Stimulated activated CD8-positive, alpha-beta memory T cell treated with anti-CD3 and anti-CD28 coated beads, Interleukin-7, amount 100 ng/mL, for 1 hour (primary cell): ENCODE data around the gene RNF121.
"Not testable (repeated sequence)": the region's sequence is repeated elsewhere in the genome, so short reads cannot be mapped to it uniquely, and the experiment has no call there.

Experiments
- DNase-seq, 2 donors: peaks; one replicate each; pipeline ENCODE4 v3.0.0-alpha.2; 2020; ENCODE audit warnings: low read depth in 2 of 2

Gene RNF121

DNA sequence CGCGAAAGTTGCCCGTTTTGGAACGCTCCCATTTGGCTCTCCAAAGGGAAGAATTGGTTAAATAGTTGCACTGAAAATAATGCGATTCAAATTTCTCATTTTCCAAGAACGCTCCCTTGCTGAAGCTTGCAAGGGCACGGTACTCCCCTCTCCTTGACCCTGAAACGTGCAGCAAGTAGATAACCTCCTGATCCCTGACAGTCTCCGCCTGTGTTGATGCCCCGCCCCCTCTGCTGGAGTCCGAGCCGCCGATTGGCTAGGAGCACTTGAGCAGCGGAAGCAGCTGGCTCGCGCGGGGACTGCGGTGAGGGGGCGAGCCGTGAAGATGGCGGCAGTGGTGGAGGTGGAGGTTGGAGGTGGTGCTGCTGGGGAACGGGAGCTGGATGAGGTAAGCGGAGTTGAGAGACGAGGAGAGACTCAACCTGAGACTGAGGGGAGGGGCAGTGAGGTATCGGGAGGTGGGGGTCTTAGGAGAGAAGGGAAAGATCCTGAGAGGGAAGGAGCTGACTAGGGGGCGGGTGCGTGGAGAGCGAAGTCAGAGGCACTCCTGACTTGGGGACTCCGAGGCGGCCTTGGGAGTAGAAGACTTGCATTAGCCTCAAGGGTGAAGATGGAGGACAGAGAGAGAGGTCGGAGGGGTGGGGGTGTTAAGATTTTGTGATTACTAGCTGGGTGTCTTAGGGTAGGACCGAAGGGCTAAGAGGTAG is at the start of gene RNF121:
Gene RNF121, plus strand, starts transcription at position 310 of the 707 bp plus-strand sequence. Its CDS starts 16 bp downstream, at position 326.
- peak; percentile 86 to 95 for DNase-seq

DNA sequence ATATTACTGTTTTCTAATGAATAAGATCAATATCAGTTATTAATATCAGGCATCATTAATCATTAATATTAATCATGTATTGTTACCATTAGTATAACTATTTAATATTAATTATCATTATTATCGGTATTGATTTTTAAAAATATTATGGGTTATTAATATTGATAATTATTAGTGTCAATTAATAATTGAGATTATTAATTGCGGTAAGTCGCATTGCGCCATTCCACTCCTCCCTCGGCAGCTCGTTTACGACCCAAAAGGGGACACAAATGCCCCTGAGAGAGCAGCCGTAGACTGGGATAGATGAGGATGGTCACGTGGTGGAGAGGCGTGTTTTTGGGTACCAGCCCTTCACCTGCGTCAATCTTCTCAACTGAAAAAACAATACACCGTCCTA is 43.0 kb upstream of the RNF121 start:
- DNase-seq: not testable (repeated sequence)

DNA sequence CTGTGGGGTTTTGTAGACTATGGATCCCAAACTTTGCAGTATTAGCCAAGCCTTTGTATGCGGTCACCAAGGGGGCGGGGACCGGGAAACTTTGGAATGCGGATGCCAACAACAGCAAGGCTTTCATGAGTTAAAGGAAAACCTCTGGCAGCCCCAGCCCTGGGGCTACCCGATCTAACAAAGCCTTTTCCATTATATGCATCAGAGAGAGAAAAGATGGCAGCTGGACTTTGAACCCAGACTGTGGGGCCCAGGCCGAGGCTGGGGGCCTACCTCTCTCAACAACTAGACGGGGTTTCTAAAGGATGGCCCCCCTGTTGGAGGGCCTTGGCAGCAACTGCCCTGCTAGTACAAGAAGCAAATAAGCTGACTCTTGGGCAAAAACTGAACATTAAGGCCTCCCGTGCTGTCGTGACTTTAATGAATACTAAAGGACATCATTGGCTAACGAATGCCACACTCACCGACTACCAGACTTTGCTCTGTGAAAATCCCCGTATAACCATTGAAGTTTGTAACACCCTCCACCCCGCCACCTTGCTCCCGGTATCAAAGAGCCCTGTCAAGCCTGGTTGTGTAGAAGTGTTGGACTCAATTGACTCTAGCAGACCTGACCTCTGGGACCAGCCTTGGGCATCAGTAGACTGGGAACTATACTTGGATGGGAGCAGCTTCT is 40.4 kb upstream of the RNF121 start:
- not testable (repeated sequence) for DNase-seq

DNA sequence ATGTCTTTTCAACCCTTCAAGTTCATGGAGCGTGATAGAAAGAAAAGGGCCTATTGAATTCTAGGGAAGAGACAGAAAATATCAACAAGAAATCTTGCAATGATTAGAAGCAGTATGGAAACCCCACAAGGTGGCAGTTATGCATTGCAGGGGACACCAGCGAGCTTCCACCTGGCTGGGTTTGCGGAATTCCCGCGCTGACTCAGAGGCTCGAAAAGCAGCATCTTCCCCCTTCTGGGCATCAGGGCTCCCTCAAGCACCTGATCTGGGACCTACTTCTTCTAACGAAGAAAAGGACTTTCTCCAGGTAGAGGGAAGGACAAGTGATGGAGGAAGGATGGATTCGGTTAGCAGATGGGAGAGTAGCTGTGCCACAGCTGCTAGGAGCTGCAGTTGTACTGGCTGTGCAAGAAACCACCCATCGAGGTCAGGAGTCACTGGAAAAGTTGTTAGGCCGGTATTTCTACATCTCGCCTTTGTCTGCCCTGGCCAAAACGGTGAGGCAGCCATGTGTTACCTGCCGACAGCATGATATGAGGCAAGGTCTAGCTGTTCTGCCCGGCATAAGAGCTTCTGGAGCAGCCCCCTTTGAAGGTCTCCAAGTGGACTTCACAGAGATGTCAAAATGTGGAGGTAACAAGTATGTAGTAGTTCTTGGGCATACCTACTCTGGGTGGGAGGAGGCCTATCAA is 39.5 kb upstream of the RNF121 start:
- not testable (repeated sequence) for DNase-seq

DNA sequence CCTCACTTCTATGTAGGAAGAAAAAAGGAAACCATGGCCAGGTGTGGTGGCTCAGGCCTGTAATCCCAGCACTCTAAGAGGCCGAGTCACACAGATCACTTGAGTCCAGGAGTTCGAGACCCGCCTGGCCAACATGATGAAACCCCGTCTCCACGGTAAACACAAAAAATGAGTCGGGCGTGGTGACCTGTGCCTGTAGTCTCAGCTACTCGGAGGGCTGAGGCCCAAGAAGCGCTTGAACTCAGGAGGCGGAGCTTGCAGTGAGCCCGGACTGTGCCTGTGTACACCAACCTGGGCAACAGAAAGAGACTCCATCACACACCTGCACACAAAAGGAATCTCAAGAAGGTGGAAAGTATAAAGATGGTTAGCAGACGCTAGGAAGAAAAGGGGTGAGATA is 32.9 kb upstream of the RNF121 start:
- DNase-seq: no peak

DNA sequence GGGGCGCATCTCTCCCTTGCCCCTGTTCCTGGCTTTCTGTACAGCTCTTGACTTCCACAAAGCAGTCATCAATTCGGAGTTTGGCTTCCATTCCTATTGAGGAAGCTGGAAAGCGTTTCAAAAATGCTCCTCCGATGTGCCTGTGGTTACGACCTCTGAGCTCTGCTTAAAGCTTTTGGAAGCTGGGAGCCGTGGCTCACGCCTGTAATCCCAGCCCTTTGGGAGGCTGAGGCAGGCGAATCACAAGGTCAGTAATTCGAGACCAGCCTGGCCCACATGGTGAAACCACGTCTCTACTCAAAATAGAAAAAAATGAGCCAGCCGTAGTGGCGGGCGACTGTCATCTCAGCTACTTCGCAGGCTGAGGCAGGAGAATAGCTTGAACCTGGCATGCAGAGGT is 27.7 kb upstream of the RNF121 start:
- not testable (repeated sequence) for DNase-seq

DNA sequence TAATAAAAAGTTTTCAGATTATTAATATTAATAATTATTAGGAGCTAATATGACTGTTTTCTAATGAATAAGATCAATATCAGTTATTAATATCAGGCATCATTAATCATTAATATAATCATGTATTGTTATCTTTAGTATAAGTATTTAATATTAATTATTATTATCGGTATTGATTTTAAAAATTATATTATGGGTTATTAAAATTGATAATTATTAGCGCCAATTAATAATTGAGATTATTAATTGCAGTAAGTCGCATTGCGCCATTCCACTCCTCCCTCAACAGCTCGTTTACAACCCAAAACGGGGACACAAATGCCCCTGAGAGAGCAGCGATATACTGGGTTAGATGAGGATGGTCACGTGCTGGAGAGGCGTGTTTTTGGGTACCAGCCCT is 20.6 kb upstream of the RNF121 start:
- DNase-seq: no peak

DNA sequence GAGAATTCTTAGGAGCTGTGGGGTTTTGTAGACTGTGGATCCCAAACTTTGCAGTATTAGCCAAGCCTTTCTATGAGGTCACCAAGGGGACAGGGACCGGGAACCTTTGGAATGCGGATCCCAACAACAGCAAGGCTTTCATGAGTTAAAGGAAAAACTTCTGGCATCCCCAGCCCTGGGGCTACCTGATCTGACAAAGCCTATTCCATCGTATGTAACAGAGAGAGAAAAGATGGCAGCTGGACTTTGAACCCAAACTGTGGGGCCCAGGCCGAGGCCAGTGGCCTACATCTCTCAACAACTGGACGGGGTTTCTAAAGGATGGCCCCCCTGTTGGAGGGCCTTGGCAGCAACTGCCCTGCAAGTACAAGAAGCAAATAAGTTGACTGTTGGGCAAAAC is 18.1 kb upstream of the RNF121 start:
- not testable (repeated sequence) for DNase-seq

DNA sequence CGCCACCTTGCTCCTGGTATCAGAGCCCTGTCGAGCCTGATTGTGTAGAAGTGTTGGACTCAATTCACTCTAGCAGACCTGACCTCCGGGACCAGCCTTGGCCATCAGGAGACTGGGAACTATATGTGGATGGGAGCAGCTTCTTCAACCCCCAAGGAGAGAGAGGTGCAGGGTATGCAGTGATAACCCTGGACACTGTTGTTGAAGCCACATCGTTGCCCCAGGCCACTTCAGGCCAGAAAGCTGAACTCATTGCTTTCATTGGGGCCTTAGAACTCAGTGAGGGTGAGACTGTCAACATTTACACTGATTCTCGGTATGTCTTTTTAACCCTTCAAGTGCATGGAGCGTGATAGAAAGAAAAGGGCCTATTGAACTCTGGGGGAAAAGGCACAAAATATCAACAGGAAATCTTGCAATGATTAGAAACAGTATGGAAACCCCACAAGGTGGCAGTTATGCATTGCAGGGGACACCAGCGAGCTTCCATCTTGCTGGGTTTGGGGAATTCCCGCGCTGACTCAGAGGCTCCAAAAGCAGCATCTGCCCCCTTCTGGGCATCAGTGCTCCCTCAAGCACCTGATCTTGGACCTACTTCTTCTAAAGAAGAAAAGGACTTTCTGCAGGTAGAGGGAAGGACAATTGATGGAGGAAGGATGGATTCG is 17.4 kb upstream of the RNF121 start:
- DNase-seq: peak in 1 of 2 donors; percentile 2

DNA sequence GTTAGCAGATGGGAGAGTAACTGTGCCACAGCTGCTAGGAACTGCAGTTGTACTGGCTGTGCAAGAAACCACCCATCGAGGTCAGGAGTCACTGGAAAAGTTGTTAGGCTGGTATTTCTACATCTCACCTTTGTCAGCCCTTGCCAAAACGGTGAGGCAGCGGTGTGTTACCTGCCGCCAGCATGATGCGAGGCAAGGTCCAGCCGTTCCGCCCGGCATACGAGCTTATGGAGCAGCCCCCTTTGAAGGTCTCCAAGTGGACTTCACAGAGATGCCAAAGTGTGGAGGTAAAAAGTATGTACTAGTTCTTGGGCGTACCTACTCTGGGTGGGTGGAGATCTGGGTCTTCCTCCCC is 16.9 kb upstream of the RNF121 start:
- not testable (repeated sequence) for DNase-seq

DNA sequence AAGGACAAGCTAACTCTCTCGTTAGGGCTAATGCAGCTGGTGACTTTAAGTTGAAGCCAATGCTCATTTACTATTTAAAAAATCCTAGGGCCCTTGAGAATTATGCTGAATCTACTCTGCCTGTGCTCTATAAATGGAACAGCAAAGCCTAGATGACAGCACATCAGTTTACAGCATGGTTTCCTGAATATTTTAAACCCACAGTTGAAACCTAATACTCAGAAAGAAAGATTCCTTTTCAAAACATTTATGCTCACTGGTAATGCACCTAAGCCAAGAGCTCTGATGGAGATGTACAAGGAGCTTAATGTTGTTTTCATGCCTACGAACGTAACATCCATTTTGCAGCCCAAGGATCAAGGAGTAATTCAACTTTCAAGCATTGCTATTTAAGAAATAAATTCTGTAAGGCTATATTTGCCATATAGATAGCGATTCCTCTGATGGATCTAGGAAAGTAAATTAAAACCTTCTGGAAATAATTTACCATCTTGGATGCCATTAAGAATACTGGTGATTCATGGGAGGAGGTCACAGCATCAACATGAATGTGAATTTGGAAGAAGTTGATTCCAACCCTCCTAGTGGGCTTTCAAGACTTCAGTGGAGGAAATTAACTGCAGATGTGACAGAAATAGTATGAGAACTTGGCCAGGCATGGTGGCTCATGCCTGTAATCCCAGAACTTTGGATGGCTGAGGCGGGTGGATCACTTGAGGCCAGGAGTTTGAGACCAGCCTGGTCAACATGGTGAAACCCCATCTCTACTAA is 14.9 kb upstream of the RNF121 start:
- no peak for DNase-seq

DNA sequence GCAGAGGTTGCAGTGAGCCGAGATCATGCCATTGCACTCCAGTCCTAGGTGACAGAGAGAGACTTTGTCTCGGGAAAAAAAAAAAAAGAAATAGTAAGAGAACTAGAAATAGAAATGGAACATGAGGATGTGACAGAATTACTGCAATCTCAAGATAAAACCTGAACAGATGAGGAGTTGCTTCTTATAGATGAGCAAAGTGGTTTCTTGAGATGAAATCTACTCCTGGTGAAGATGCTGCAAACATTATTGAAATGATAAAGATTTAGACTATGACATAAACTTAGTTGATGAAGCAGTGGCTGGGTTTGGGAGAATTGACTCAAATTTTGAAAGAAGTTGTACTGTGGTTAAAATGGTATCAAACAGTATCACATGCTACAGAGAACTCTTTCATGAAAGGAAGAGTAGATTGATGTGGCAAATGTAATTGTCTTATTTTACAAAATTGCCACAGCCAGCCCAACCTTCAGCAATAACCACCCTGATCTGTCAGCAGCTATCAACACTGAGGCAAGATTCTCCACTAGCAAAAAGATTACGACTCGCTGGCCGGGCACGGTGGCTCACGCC is 14.1 kb upstream of the RNF121 start:
- no peak for DNase-seq

DNA sequence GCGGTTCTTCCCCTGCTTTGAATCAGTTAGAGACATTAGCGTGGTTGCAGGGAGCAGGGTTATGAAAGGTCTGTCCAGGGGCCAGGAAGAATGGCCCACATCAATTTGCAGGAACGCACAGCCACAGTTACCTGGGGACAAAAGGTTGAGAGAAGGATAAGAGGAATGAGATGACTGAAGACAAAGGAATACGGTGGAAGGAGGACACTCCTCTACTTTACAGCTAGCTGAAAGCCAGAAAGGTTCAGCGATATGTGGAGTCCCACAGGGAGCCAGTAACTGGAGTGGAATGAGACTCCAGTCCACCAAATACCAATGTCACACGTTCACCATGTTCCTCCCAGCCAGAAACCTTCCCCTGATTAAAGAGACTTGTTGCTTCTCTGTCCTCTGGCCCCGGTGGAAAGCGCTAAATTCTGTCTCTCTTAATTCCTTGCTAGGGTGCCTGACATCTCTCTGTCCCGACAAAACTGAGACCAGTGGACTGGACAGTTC is 11.2 kb upstream of the RNF121 start:
- DNase-seq: no peak

DNA sequence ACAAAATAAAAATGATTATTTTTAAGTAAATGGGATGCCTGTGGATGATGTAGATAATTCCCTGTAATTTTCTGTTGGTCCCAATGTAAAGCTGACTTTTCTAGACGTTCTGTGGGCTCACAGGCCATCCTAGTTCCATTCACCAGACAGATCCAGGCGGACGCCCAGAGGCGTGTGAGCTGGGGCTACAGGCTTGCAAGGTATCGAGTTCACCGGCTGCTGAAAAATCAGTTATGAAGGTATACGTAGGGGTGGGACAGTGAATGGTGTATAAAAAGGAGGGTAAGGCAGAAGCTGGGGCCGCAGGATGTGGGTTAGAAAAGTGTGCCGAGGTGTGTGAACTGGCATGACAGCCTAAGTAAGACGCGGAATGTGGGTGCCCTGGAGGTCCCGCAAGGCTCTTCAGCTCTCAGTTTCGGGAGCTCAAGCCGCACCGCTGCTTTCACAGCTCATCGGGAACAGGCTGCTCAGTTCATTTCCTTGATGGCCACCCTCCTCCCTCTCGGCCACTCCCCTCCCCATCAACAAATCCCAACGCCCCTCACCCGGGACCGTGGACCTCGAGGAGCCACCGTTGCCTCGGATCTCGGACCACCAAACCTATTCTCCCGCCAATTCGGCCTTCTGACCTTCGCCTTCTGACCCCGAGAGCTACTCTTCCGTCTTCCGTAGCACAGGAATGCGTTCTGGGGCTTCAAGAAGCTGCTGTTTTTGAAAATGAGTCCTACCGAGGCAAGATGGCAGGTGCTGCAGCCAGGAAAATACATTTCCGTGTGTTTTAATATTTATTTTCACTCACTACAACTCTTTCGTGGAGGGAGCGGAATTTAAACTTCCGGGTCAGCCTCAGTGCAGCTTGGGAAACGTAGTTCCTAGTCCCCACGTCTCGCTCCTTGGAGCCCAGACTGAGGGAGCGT is 768 bp upstream of the RNF121 start, which contains the start of gene XNDC1N:
Gene XNDC1N, minus strand, starts transcription at position 775 of the 917 bp plus-strand sequence. CDS start 5,241 bp downstream, outside the sequence.
- DNase-seq: peak in 1 of 2 donors; percentile 2

DNA sequence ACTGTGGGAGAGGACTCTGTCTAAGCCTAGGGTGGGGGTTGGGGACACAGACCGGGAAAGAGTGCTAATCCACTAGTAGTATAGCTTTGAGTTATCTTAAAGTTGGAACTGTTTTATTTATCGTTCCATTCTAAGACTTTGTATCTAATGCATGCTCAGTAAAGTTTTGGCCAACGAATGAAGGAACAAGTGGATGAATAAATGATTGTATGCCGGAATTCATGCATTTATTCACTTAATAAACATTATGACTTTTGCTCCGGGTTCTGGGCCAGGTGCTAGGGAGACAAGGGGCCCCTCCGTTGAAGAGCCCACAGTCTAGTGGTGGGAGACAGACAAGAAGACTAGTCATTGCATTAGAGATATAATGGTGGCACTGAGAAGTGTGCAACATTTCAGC is 645 bp downstream of the RNF121 start:
- no peak for DNase-seq

DNA sequence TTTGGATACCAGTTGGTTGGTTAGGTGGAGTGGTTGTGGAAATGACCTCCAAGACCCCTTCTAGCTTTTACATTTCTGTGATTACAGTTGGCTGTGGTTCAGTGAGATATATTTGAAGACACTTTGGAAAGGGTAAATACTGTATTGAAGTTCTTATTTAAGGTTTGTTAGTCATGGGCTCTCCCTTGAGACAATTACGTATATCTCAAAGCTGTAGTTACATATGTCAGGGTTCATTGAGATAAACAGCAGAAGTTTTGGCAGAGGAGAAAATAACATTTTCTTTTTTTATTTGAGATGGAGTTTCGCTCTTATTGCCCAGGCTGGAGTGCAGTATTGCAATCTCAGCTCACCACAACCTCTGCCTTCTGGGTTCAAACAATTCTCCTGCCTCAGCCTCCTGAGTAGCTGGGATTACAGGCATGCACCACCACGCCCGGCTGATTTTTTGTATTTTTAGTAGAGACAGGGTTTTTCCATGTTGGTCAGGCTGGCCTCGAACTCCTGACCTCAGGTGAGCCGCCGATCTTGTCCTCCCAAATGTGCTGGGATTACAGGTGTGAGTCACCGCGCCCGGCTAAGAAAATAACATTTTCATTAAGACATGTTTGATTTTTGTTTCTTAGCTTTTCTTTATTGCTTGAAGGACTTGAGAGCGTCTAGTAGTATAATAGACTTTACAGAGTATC is 1.9 kb downstream of the RNF121 start:
- no peak for DNase-seq

DNA sequence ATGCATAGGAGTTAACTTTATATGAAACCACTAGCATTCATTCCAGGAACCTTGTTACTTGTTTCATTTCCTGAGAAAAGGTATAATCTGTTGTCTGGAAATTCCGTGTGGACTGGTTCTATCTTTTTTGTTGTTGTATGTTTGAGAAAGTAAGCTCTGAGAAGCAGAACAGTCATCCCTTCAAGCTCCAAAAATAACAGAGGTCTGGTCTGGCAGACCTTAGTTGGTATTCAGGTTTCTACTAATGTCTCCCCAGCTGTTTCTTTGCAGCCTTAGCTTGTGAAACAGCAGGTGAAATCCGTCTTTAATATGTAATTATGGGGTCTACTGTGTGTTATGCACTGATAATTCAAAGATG is 2.4 kb downstream of the RNF121 start:
- DNase-seq: no peak

DNA sequence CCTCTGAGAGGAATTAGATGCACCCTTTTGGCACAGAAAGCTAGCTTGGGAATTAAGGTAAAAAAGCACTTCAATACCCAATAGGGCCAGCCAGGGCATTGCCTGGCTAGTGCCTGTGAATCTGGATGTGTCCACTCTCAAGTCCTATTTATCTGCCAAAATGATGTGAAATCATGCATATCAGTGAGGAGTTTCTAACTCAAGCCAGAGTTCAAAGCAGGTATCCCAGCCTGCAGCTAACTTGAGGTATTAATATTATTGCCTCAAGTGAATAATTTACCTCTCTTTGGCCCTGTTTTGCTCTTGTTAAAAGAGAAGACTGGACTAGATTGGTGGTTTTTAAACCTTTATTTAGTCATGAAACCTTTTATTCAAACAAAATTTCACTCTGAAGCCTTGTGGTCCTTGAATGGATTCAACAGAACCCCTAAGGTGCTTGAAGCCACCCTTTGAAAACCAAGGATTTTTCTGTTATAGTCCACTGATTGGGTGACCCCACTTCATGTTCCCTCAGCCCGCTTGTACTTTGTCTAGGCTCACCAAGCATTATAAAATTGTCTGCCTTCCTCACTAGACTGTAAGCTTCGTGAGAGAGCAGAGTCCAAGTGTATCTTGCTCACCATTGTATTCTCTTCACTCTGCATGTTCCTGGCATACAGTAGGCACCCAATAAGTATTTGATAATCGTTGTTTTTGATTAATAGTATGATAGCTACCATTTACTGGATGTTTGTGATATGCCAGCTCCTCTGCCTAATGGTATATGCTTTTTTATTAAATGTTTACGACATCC is 4.5 kb downstream of the RNF121 start:
- DNase-seq: no peak
